AG10803 (cell line): ENCODE data around the gene SHLD1.

Experiments used
- DNase-seq: peaks from one replicate; pipeline ENCODE4 v3.0.0; 2010; ENCODE audit warnings: low read depth
- H3K4me3 ChIP-seq: 2 replicates; pipeline ENCODE4 v1.5.1; 2011; ENCODE audit warnings: mild to moderate bottlenecking, low read length, control low read depth
- TF ChIP-seq, protein P1 (sequence below): conservative IDR thresholded peaks from 2 replicates; pipeline ENCODE4 v1.5.1; 2011; ENCODE audit warnings: mild to moderate bottlenecking, low read length, control low read depth, inconsistent platforms

SHLD1 gene

DNA sequence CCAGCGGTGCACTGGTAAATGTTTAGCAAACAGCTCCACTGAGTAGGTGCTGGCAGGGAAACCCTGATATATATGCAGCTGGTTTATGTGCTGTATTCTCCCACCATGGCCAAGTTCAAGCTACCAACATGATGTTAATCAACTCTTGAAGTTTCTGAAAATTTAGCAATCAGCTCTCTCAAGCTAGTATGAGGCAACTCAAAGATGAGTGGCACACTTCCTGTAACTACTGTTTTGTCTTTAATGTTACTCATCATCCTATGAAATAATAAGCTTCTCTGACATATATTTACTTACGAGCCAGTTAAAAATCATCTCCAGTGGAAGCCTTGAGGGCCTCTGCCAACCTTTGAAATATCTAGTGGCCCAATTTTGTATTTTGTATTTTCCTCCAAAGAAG lies 145.4 kb downstream of the SHLD1 start:
- DNase-seq = no peak
- H3K4me3 ChIP-seq = no peak overlapping the region
- TF ChIP-seq, protein P1, sequence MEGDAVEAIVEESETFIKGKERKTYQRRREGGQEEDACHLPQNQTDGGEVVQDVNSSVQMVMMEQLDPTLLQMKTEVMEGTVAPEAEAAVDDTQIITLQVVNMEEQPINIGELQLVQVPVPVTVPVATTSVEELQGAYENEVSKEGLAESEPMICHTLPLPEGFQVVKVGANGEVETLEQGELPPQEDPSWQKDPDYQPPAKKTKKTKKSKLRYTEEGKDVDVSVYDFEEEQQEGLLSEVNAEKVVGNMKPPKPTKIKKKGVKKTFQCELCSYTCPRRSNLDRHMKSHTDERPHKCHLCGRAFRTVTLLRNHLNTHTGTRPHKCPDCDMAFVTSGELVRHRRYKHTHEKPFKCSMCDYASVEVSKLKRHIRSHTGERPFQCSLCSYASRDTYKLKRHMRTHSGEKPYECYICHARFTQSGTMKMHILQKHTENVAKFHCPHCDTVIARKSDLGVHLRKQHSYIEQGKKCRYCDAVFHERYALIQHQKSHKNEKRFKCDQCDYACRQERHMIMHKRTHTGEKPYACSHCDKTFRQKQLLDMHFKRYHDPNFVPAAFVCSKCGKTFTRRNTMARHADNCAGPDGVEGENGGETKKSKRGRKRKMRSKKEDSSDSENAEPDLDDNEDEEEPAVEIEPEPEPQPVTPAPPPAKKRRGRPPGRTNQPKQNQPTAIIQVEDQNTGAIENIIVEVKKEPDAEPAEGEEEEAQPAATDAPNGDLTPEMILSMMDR = no peak

DNA sequence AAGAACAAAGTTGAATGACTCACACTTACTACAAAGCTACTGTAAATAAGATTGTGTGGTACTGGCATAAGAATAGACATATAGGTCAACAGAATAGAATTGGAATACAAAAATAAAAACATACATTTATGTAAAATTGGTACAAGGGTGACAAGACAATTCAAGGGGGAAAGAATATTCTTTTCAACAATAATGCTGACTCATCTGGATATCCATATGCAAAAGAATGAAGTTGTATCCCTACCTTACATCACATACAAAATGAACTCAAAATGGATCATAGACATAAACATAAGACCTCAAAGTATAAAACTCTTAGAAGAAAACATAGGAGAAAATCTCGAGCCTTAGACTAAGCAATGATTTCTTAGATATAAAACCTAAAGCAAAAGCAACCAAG lies 149.2 kb downstream of the SHLD1 start:
- TF ChIP-seq, protein P1 = no peak
- DNase-seq = no peak
- no peak overlapping the region for H3K4me3 ChIP-seq

DNA sequence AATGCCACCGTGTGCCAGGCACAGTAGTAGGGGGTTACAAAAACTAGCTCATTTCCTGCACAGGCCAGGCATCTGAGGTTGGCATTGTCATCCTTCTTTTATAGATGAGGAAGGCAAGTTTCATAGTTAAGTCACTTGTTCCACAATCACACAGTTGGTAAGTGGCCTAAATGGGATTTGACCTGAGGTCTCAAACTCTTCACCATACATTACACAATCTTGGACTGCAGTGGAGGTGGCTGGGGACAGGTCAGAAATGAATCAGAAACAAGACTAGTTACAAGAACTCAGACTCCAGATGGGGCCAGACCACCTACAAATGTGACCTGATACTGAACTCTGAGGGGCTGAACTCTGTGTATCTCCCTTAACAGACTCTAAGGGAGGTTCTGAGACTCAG lies 150.7 kb downstream of the SHLD1 start:
- no peak overlapping the region for H3K4me3 ChIP-seq
- no peak for DNase-seq
- TF ChIP-seq, protein P1 = no peak

DNA sequence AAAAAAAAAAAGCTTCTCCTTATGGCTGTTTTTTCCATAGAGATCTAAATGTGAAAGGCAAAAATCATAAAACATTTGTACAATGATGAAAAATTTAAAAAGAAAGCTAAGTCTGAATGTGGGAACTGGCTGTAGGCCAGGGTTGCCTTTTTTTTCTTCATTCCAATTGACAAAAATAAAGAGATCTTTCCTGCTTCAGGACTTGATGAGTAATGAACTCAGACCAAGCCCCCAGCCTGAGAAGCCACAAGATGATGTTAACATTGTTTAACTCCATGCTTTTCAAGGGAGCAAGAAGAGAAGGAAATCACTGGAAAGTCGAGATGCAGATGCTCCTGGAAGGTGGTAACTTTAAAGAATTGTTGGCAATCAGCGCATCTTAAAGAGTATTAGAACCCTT lies 158.8 kb downstream of the SHLD1 start:
- TF ChIP-seq, protein P1 = no peak
- no peak for DNase-seq
- no peak overlapping the region for H3K4me3 ChIP-seq

DNA sequence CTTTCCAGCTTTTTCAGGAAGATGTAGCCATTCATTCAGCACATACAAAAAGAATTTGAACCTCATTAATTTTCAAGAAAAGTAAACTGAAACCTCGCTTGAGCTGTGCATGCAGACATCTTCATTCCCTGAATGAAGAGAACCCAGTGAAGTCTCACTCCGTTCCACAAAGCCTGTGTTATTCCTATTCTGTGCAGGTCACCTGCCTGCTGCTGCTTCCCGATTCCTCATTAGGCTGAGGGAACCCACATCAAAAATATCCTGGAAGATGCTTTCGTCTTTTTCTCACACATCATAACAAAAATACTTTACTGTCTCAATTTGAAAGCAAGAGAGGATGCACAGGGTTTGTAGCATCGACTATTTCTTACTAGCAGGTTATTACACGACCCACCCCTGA lies 160.0 kb downstream of the SHLD1 start:
- H3K4me3 ChIP-seq = no peak overlapping the region
- TF ChIP-seq, protein P1 = no peak
- no peak for DNase-seq

DNA sequence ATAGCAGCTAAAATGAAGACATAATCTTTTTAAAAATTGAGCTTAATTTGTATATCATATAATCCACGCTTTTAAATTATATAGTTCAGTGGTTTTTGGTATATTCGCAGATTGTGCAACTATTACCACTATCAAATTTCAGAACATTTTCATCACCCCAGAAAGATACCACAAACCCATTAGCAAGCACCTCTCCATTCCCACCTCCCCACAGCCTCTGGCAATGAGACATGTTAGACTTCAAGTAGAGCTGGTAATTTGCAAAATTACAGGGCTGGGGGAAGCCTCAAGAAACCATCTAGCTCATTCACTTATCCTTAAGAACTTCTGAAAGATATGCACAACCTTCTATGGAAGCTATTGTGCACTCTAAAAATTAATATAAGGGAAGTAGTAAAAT lies 163.0 kb downstream of the SHLD1 start:
- DNase-seq = no peak
- TF ChIP-seq, protein P1 = no peak
- no peak overlapping the region for H3K4me3 ChIP-seq
